ENCODE data around the gene MACROD2. TPM values are rescaled to one million over a fixed set of nuclear protein-coding genes. Genes with fewer than 3 reads are reported as not detected.

The MACROD2 gene
- total and polyA plus RNA-seq, 4 donors = 0.66 to 10.5 (median 3.3) TPM

DNA sequence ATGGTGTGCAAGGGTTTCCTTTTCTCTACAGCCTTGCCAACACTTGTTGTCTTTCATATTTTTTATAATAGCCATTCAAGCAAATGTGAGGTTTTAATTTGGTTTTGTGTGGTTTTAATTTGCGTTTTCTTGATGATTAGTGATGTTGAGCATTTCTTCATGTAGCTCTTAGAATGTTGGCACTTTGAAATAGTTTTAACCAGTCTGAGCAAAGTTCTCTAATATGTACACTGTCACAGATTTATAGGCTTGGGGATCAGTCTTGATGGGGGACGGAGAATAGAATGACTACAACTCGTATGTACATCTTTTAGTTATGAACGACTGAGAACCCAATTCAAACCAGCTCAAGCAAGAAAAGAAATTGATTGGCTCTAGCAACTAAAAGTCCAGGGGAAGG is 1574.8 kb downstream of the MACROD2 start:
- Histone ChIP-seq H3K9me3 (ENCODE audit: control insufficient read depth in 4 of 4, low read length in 3 of 4) (no peaks in the 10 kb centered on the region), H3K27me3 (ENCODE audit: control insufficient read depth in 4 of 4, insufficient read depth in 4 of 4, low read length in 3 of 4) (no peaks in the 10 kb centered on the region), H3K4me1 (ENCODE audit: control insufficient read depth in 4 of 4, insufficient read depth in 4 of 4, low read length in 3 of 4) (no peaks in the 10 kb centered on the region), H3K27ac (ENCODE audit: low read depth in 1 of 2, low read length in 2 of 2) (no peak overlapping the region), H3K4me3 (ENCODE audit: low read depth in 1 of 3, low read length in 3 of 3) (no peak overlapping the region), H3K36me3 (ENCODE audit: control insufficient read depth in 4 of 4, insufficient read depth in 3 of 4, low read depth in 1 of 4, low read length in 3 of 4) (no peaks in the 10 kb centered on the region), H3K9ac (ENCODE audit: low read depth in 1 of 2, low read length in 2 of 2) (no peak overlapping the region)
- no peak for DNase-seq (ENCODE audit: low spot score)
- TF ChIP-seq HNF4A (conservative IDR thresholded peaks at IDR 0.05) = no peak
- no peak for TF ChIP-seq FOXA2 (IDR thresholded peaks at IDR 0.05)
- no peak for TF ChIP-seq NR2F2 (IDR thresholded peaks at IDR 0.05)
- TF ChIP-seq ATF3 (IDR thresholded peaks at IDR 0.05) = no peak
- TF ChIP-seq, protein P1, sequence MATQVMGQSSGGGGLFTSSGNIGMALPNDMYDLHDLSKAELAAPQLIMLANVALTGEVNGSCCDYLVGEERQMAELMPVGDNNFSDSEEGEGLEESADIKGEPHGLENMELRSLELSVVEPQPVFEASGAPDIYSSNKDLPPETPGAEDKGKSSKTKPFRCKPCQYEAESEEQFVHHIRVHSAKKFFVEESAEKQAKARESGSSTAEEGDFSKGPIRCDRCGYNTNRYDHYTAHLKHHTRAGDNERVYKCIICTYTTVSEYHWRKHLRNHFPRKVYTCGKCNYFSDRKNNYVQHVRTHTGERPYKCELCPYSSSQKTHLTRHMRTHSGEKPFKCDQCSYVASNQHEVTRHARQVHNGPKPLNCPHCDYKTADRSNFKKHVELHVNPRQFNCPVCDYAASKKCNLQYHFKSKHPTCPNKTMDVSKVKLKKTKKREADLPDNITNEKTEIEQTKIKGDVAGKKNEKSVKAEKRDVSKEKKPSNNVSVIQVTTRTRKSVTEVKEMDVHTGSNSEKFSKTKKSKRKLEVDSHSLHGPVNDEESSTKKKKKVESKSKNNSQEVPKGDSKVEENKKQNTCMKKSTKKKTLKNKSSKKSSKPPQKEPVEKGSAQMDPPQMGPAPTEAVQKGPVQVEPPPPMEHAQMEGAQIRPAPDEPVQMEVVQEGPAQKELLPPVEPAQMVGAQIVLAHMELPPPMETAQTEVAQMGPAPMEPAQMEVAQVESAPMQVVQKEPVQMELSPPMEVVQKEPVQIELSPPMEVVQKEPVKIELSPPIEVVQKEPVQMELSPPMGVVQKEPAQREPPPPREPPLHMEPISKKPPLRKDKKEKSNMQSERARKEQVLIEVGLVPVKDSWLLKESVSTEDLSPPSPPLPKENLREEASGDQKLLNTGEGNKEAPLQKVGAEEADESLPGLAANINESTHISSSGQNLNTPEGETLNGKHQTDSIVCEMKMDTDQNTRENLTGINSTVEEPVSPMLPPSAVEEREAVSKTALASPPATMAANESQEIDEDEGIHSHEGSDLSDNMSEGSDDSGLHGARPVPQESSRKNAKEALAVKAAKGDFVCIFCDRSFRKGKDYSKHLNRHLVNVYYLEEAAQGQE (IDR thresholded peaks at IDR 0.05) = no peak
- TF ChIP-seq, protein P2, sequence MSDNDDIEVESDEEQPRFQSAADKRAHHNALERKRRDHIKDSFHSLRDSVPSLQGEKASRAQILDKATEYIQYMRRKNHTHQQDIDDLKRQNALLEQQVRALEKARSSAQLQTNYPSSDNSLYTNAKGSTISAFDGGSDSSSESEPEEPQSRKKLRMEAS (IDR thresholded peaks at IDR 0.05) = no peak
- TF ChIP-seq EGR1 (IDR thresholded peaks at IDR 0.05; ENCODE audit: low read depth in 2 of 2) = no peak
- TF ChIP-seq FOXA1 (IDR thresholded peaks at IDR 0.05) = no peak
- TF ChIP-seq YY1 (IDR thresholded peaks at IDR 0.05) = no peak
- TF ChIP-seq RXRA (IDR thresholded peaks at IDR 0.05) = no peak
- TF ChIP-seq JUND (IDR thresholded peaks at IDR 0.05) = no peak
- TF ChIP-seq RAD21 (IDR thresholded peaks at IDR 0.05) = no peak
- TF ChIP-seq HNF4G (IDR thresholded peaks at IDR 0.05) = no peak
- 70% methylated on average over 4 of the region's 4 CpGs for WGBS

DNA sequence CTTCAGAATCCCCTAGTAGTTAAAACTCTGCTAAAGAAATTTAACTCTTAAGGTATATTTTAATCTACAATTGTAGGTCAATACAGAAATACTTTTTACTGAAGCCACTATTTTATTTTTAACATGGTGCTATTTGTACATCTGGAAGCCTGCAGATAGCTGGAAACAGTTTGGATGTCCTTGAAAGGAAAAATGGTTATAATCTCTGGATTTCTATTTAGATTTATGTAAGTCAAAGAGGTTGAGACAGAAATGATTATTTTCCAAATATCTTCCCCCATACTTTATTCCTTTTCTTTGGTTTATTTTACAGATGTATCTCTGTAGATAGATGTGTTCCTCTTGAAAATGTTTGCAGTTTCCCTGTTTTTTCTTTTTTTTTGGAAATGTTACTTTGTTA is 1575.7 kb downstream of the MACROD2 start:
- Histone ChIP-seq H3K36me3 (ENCODE audit: control insufficient read depth in 4 of 4, insufficient read depth in 3 of 4, low read depth in 1 of 4, low read length in 3 of 4) (no peaks in the 10 kb centered on the region), H3K9ac (ENCODE audit: low read depth in 1 of 2, low read length in 2 of 2) (no peak overlapping the region), H3K4me1 (ENCODE audit: control insufficient read depth in 4 of 4, insufficient read depth in 4 of 4, low read length in 3 of 4) (no peaks in the 10 kb centered on the region), H3K27me3 (ENCODE audit: control insufficient read depth in 4 of 4, insufficient read depth in 4 of 4, low read length in 3 of 4) (no peaks in the 10 kb centered on the region), H3K9me3 (ENCODE audit: control insufficient read depth in 4 of 4, low read length in 3 of 4) (no peaks in the 10 kb centered on the region), H3K27ac (ENCODE audit: low read depth in 1 of 2, low read length in 2 of 2) (no peak overlapping the region), H3K4me3 (ENCODE audit: low read depth in 1 of 3, low read length in 3 of 3) (no peak overlapping the region)
- TF ChIP-seq, protein P2 (IDR thresholded peaks at IDR 0.05) = no peak
- no peak for TF ChIP-seq ZBTB33 (IDR thresholded peaks at IDR 0.05)
- TF ChIP-seq, protein P3, sequence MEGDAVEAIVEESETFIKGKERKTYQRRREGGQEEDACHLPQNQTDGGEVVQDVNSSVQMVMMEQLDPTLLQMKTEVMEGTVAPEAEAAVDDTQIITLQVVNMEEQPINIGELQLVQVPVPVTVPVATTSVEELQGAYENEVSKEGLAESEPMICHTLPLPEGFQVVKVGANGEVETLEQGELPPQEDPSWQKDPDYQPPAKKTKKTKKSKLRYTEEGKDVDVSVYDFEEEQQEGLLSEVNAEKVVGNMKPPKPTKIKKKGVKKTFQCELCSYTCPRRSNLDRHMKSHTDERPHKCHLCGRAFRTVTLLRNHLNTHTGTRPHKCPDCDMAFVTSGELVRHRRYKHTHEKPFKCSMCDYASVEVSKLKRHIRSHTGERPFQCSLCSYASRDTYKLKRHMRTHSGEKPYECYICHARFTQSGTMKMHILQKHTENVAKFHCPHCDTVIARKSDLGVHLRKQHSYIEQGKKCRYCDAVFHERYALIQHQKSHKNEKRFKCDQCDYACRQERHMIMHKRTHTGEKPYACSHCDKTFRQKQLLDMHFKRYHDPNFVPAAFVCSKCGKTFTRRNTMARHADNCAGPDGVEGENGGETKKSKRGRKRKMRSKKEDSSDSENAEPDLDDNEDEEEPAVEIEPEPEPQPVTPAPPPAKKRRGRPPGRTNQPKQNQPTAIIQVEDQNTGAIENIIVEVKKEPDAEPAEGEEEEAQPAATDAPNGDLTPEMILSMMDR (IDR thresholded peaks at IDR 0.05; ENCODE audit: low read depth, low read length, missing input control) = no peak
- no peak for TF ChIP-seq GABPA (IDR thresholded peaks at IDR 0.05 in 1 of 2, conservative IDR thresholded peaks at IDR 0.05 in 1 of 2)
- TF ChIP-seq, protein P1 (IDR thresholded peaks at IDR 0.05) = no peak
- TF ChIP-seq TAF1 (conservative IDR thresholded peaks at IDR 0.05) = no peak
- TF ChIP-seq ATF3 (IDR thresholded peaks at IDR 0.05) = no peak
- TF ChIP-seq FOXA1 (IDR thresholded peaks at IDR 0.05) = no peak
- no peak for TF ChIP-seq FOXA2 (IDR thresholded peaks at IDR 0.05)
- TF ChIP-seq NR2F2 (IDR thresholded peaks at IDR 0.05) = no peak
- TF ChIP-seq EGR1 (IDR thresholded peaks at IDR 0.05; ENCODE audit: low read depth in 2 of 2) = no peak
- TF ChIP-seq RAD21 (IDR thresholded peaks at IDR 0.05) = no peak
- TF ChIP-seq SP1 (IDR thresholded peaks at IDR 0.05) = no peak
- TF ChIP-seq JUND (IDR thresholded peaks at IDR 0.05) = no peak
- TF ChIP-seq RXRA (IDR thresholded peaks at IDR 0.05) = no peak
- TF ChIP-seq HNF4A (conservative IDR thresholded peaks at IDR 0.05) = no peak
- no peak for TF ChIP-seq YY1 (IDR thresholded peaks at IDR 0.05)
- no peak for TF ChIP-seq HNF4G (IDR thresholded peaks at IDR 0.05)
- DNase-seq (ENCODE audit: low spot score) = no peak

Measured in liver (tissue), 9 donors.